ENCODE measurements around the gene CACNA1D.

DNA sequence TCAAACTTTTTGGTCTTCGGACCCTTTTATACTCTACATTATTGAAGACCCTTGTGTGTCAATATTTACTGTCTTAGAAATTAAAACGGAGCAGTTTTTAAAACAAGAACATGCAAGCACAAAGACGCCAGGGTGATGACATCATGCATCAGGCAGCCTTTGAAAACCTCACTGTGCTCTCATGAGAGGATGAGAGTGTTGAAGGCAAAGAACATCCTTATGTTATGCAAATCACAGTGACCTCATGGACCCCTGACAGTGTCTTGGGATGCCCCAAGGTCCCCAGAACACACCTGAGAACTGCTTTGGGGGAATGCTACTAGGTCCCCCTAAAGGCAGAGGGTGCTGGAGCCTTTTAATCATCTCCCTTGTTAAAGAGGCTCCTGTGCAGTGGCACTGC, 300.2 kb downstream of the CACNA1D start:
- TF ChIP-seq, protein P1, sequence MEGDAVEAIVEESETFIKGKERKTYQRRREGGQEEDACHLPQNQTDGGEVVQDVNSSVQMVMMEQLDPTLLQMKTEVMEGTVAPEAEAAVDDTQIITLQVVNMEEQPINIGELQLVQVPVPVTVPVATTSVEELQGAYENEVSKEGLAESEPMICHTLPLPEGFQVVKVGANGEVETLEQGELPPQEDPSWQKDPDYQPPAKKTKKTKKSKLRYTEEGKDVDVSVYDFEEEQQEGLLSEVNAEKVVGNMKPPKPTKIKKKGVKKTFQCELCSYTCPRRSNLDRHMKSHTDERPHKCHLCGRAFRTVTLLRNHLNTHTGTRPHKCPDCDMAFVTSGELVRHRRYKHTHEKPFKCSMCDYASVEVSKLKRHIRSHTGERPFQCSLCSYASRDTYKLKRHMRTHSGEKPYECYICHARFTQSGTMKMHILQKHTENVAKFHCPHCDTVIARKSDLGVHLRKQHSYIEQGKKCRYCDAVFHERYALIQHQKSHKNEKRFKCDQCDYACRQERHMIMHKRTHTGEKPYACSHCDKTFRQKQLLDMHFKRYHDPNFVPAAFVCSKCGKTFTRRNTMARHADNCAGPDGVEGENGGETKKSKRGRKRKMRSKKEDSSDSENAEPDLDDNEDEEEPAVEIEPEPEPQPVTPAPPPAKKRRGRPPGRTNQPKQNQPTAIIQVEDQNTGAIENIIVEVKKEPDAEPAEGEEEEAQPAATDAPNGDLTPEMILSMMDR (IDR thresholded peaks at IDR 0.05) = no peak
- no peak for TF ChIP-seq POLR2A (IDR thresholded peaks at IDR 0.05)
